MCF 10A (cell line): Measurements from ENCODE around the gene MIER1. TPM values are rescaled to one million over a fixed set of nuclear protein-coding genes. Genes with fewer than 3 reads are reported as not detected.

Experiments used
- BruUV-seq: library from RNA; stranded (reverse); fragments of 400-500 nt; replicated peaks from 2 replicates; lab custom pipeline; 2021; lab: Mats Ljungman, UMichigan
- CTCF ChIA-PET: fragments of 300-600 bp; sonication (Branson Sonifier 250); formaldehyde crosslinking; extraction: SDS; loops from one replicate; lab custom pipeline; 2021; ENCODE audit warnings: antibody characterized with exemption, inconsistent platforms; lab: Yijun Ruan, JAX
- POLR2A ChIA-PET: fragments of 300-600, 350-650 bp; sonication (Branson Sonifier 250); formaldehyde crosslinking; extraction: SDS; loops from one replicate; lab custom pipeline; 2020; ENCODE audit warnings: antibody characterized with exemption, inconsistent platforms; lab: Yijun Ruan, JAX
- DNase-seq: peaks from one replicate; pipeline ENCODE4 v3.0.0-alpha.2; 2018; ENCODE audit not compliant: unreplicated experiment
- H3K27ac Mint-ChIP-seq: one replicate; pipeline ENCODE4 v1.8.0; 2022; ENCODE audit warnings: mild to moderate bottlenecking, low read depth, mixed read lengths; ENCODE audit not compliant: unreplicated experiment
- H3K27me3 Mint-ChIP-seq: one replicate; pipeline ENCODE4 v1.8.0; 2022; ENCODE audit warnings: mixed read lengths; ENCODE audit not compliant: insufficient read depth, unreplicated experiment
- H3K36me3 Mint-ChIP-seq: one replicate; pipeline ENCODE4 v1.8.0; 2022; ENCODE audit warnings: mild to moderate bottlenecking, moderate library complexity, mixed read lengths; ENCODE audit not compliant: insufficient read depth, unreplicated experiment
- H3K4me1 Mint-ChIP-seq: one replicate; pipeline ENCODE4 v1.8.0; 2022; ENCODE audit warnings: mixed read lengths; ENCODE audit not compliant: insufficient read depth, unreplicated experiment
- H3K4me3 Mint-ChIP-seq: one replicate; pipeline ENCODE4 v1.8.0; 2022; ENCODE audit warnings: mild to moderate bottlenecking, moderate library complexity, mixed read lengths; ENCODE audit not compliant: unreplicated experiment
- H3K9me3 Mint-ChIP-seq: one replicate; pipeline ENCODE4 v1.8.0; 2022; ENCODE audit warnings: mixed read lengths; ENCODE audit not compliant: unreplicated experiment
- intact Hi-C: fragments of 100-400 bp; cut with micrococcal nuclease; formaldehyde crosslinking; loops from 2 replicates; pipeline ENCODE4 v1.14.1; 2022
- total RNA-seq: library from RNA; stranded (reverse); gene quantifications from 2 replicates; pipeline ENCODE4 v1.2.3, GENCODE V29; 2022
- TF ChIP-seq, protein P1 (sequence below): fragments of 200-600 bp; IDR thresholded peaks from one replicate; pipeline ENCODE4 v1.8.0; 2022; ENCODE audit warnings: antibody characterized with exemption, mild to moderate bottlenecking; ENCODE audit not compliant: unreplicated experiment

MIER1 gene
- total RNA-seq, 1 experiment from 2014 or later = 36.5 TPM

DNA sequence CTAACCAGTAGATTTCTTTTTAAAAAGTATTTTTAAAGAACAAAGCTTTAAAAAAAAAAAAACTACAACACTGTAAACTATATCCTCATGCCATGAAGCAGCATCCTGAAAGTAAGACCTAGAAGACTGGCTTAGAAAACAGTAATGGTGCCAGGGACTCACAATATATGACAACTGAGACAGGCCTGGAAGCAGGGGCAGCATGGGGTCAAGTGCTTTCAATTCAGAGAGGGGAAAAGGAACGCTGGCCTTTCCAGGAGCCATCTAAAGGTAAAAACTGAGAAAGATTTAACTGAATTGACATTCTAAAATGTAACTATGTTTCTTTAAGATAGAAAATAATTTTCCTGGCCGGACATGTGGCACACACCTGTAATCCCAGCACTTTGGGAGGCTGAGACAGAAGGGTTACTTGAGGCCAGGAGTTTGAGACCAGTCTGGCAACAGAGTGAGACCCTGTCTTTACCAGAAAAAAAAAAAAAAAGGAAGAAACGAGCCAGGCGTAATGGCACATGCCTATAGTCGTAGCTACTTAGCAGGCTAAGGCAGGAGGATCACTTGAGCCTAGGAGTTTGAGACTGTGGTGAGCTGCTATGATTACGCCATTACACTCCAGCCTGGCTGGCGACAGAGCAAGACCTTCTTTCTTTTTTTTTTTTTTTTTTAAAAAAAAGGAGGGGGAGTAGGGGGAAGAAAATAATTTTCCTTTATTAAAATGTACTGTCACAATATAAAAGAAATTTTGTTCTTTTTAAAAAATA lies 75.0 kb downstream of the MIER1 start:
- intact Hi-C loops = no loop called here
- TF ChIP-seq, protein P1, sequence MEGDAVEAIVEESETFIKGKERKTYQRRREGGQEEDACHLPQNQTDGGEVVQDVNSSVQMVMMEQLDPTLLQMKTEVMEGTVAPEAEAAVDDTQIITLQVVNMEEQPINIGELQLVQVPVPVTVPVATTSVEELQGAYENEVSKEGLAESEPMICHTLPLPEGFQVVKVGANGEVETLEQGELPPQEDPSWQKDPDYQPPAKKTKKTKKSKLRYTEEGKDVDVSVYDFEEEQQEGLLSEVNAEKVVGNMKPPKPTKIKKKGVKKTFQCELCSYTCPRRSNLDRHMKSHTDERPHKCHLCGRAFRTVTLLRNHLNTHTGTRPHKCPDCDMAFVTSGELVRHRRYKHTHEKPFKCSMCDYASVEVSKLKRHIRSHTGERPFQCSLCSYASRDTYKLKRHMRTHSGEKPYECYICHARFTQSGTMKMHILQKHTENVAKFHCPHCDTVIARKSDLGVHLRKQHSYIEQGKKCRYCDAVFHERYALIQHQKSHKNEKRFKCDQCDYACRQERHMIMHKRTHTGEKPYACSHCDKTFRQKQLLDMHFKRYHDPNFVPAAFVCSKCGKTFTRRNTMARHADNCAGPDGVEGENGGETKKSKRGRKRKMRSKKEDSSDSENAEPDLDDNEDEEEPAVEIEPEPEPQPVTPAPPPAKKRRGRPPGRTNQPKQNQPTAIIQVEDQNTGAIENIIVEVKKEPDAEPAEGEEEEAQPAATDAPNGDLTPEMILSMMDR = no peak
- ChIA-PET CTCF (interaction anchor here (0.6 to 7.0 kb wide), 4 partner anchors 12 to 559 kb away, joined by 3 to 84 read pairs (median 4); no protein-coding TSS in a partner anchor), POLR2A (interaction anchor here (1.1 to 1.4 kb wide), 2 partner anchors 16 to 136 kb away, joined by 3 read pairs; no protein-coding TSS in a partner anchor)
- no peak for DNase-seq
- Mint-ChIP-seq H3K9me3 (no peaks in the 10 kb centered on the region), H3K27ac (peak overlapping the region; percentile 63), H3K4me3 (no peak overlapping the region), H3K27me3 (no peaks in the 10 kb centered on the region), H3K4me1 (no peaks in the 10 kb centered on the region), H3K36me3 (peaks cover 43% of the 10 kb centered on the region)
- BruUV-seq = no TSS peak

DNA sequence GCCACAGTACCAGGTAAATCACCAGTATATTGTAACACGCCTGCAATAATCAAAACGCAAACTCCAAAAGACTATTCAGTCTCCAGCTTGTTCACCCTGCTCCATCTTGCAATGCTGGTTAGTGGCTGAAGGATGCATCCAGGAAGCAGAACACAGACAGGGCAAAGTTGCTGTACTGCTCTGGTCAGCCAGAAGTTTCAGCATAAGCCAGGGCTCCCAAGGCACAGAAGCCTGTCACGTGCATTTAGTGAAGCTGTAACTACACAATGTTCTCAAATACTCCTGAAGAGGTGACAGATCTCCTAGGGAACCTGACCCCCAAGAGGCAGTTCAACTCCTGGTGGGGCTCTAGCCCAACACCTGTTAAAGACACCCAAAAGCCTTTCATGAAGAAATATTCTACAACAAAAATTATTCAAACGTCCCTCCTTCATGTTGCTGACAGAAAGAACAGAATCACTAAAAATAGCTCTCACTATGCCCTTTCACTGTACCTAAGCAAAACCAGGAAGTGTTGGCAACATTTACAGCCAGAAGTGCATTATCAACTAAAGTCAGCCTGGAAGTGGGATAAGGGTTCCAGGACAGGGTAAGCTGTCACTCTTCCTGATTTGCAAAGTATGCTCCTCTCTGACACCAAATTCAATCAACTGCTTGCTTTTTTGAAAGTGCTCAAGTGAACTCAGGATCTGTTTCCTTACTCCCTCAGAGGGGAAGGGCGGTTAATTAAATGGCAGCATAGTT lies 77.1 kb downstream of the MIER1 start:
- TF ChIP-seq, protein P1 = no peak
- H3K4me3 Mint-ChIP-seq = no peak overlapping the region

GRCh38 chr1:67004176-67004575 lies 79.4 kb downstream of the MIER1 start:
- Mint-ChIP-seq H3K9me3 (no peaks in the 10 kb centered on the region), H3K27ac (no peak overlapping the region), H3K27me3 (no peaks in the 10 kb centered on the region), H3K4me3 (no peak overlapping the region), H3K36me3 (peaks cover 36% of the 10 kb centered on the region), H3K4me1 (no peaks in the 10 kb centered on the region)
- ChIA-PET POLR2A (interaction anchor here (1.1 kb wide), 1 partner anchor 8 kb away, joined by 3 read pairs; no protein-coding TSS in a partner anchor), CTCF (interaction anchor here (0.6 to 7.0 kb wide), 6 partner anchors 8 to 207 kb away, joined by 3 to 84 read pairs (median 4); no protein-coding TSS in a partner anchor)
- intact Hi-C loops = no loop called here
- no TSS peak for BruUV-seq
- TF ChIP-seq, protein P1 = no peak
- no peak for DNase-seq

More for the DNA sequence above, 77.1 kb downstream of the MIER1 start:
- CTCF ChIA-PET = interaction anchor here (0.6 to 7.0 kb wide), 4 partner anchors 147 to 213 kb away, joined by 3 to 84 read pairs (median 10); no protein-coding TSS in a partner anchor
- POLR2A ChIA-PET = interaction anchor here (0.6 to 1.5 kb wide), 2 partner anchors 9 to 23 kb away, joined by 3 to 4 read pairs; no protein-coding TSS in a partner anchor
- Mint-ChIP-seq H3K27me3 (no peaks in the 10 kb centered on the region), H3K27ac (no peak overlapping the region), H3K9me3 (no peaks in the 10 kb centered on the region), H3K36me3 (peaks cover 48% of the 10 kb centered on the region), H3K4me1 (no peaks in the 10 kb centered on the region)
- intact Hi-C loops = no loop called here
- DNase-seq = no peak
- BruUV-seq = no TSS peak

GRCh38 chr1:67005068-67005467 lies 80.3 kb downstream of the MIER1 start:
- Mint-ChIP-seq H3K4me3 (no peak overlapping the region), H3K9me3 (no peaks in the 10 kb centered on the region), H3K4me1 (no peaks in the 10 kb centered on the region), H3K36me3 (peaks cover 32% of the 10 kb centered on the region), H3K27me3 (no peaks in the 10 kb centered on the region), H3K27ac (no peak overlapping the region)
- ChIA-PET CTCF (interaction anchor here (0.7 to 7.0 kb wide), 4 partner anchors 9 to 209 kb away, joined by 3 to 84 read pairs (median 10); no protein-coding TSS in a partner anchor), POLR2A (no interaction called here)
- intact Hi-C loops = no loop called here
- no TSS peak for BruUV-seq
- TF ChIP-seq, protein P1 = no peak
- DNase-seq = no peak
